ENCODE results near the gene USP47.
A peak's percentile ranks its signal among the peaks of the same experiment; 100 is the strongest.

USP47 gene

DNA sequence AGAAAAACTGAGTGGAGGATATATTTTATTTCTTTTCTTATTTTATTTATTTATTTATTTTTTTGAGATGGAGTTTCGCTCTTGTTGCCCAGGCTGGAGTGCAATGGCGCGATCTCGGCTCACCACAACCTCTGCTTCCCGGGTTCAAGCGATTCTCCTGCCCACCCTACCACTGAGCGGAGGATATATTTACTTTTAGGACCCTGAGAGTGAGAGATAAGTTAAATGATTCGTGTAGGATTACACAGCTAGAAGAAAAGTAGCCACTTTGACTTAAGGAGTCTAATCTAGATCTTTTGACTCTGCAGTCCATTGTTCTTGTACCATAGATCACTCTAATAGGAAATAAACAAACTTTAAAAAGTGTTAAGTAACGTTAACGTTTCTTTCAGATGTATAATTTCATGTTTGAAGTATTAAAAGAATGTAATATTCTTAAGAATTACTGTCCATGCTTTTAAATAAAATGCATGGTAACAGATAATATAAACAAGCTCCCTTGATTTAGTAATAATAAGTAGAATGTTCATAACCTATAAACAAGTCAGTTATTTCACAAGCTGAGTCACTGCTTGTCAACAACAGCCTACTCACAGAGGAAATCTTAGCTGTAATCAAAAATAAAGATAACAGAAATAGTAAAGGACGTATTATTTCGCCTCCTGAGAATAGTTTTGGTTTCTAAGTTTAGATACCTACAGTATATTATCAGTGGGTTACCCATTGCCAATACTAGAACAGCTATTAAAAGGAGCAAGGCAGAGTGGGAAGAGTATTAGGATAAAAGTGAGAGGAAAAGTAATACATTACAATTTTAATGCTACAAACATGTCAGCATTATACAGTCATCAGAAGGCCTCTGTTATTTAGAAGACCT is 18.6 kb downstream of the USP47 start:
- DNase-seq (ENCODE audit: extremely low spot score, insufficient read length, low read depth) (no peak), FAIRE-seq (no peak)

DNA sequence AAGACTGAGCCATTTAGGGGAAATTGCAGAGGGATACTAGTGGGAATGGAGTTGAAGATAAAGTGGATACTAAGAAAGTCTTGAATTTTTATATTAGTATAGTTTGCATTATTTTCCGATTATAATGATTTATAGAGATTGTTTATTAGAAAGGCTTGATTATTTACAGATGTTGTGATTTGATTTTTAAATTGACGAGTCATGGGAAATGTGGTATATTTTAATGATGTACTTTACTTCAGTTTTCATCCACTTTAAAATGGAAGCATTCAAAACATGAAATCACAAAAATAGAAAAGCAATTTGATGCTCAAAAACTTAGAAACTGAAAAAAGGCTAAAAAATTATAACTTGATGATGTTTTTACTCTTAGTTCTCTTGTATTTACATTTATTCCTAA is 21.2 kb downstream of the USP47 start:
- no peak for DNase-seq (ENCODE audit: extremely low spot score, insufficient read length, low read depth)
- FAIRE-seq = no peak

DNA sequence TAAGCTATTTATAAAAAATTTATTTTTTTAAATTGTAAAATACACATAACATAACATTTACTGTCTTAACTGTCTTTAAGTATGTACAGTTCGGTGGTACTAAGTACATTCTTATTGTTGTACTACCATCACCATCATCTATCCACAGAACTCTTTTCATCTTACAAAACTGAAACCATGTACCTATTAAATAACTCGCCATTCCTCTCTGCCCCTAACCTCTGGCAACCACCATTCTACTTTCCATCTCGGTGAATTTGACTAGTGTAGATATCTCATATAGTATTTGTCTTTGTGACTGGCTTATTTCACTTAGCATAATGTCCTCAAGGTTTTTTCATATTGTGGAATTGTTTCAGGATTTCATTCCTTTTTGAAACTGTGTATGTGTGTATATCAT is 22.6 kb downstream of the USP47 start:
- DNase-seq (ENCODE audit: extremely low spot score, insufficient read length, low read depth) (no peak), FAIRE-seq (no peak)

DNA sequence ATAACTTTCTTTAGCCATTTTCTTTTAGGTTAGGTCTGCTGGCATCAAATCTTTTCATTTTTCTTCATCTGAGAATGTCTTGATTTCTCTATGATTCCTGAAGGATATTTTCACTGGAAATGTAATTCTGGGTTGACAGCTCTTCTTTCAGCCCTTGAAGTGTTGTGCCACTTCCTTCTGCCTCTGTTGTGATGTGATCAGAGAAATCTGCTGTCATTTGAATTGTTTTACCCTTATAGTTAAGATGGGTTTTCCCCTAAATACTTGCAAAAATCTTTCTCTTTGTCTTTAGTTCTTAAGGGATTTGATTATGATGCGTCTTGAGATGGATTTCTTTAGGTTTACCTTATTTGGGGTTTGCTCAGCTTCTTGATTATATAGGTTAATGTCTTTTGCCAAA is 23.0 kb downstream of the USP47 start:
- no peak for DNase-seq (ENCODE audit: extremely low spot score, insufficient read length, low read depth)
- no peak for FAIRE-seq

DNA sequence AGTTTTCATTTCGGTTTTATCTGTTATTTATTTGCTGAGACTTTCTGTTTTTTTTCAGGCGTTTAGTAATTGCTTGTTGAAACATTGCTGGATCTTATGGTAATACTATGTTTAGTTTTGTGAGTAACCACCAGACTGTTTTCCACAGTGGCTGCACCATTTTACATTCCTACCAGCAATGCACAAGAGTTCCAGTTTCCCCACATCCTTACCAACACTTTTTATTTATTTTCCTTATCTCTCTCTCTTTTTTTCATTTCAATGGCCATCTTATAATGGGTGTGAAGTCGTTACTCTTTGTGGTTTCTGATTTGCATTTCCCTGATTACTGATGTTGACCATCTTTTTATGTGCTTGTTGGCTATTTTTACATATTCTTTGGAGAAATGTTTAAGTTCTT is 23.7 kb downstream of the USP47 start:
- FAIRE-seq (peak; percentile 29), DNase-seq (ENCODE audit: extremely low spot score, insufficient read length, low read depth) (no peak)

DNA sequence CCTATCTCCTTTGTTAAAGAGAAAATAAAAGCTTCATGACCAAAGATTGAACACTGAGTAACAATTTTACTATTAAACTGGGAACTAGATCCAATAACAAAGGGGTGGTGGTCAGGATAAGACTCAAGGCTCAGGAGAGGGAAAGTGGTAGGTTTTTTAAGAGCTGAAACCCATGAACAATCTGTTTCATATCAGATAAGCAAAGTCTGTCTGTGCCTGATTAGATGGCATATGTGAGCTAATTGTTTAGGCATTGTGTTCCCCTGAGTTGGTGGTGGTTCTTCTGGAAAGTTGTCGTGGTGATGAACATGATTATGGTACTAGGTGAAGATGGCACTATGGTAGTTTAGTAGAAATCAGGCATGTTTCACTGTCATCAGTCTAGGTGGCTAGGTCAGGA is 24.4 kb downstream of the USP47 start:
- DNase-seq (ENCODE audit: extremely low spot score, insufficient read length, low read depth) = no peak
- FAIRE-seq = no peak

DNA sequence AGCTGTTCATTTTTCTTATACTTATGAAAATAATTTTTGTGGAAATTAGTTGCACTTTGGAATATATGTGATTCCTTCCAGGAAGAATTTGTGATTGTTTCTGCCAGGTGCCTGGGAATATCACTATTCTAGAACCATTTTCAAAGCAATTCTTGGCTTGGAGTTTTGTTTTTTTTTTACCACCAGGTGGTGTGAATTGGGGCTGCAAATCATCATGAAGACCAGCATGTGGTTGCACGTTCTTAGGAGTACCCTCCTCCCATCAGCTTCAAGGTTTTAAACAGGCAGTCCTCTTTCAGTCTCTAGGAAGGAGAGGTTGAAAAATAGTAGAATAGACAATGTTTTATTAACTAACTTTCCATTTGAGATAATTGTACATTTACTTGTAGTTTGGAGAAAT is 25.9 kb downstream of the USP47 start:
- no peak for FAIRE-seq

DNA sequence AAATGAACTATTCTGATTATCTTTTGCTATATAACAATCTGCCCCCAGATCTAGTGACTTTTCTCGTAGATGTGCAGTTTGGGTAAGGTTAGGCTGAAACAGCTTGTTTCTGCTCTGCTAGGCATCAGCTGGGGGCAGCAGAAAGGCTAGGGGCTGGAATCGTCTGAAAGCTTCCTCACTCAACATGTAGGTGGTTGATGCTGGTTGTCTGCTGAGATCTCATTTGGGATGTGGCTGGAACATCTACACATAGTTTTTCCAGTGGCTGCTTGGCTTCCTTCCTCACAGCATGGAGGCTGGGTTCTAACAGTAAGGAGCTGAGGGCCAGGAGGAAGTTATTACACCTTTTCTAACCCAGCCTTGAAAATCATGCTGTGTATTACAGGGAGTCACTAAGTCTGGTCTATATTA is 30.2 kb downstream of the USP47 start:
- no peak for DNase-seq (ENCODE audit: extremely low spot score, insufficient read length, low read depth)
- FAIRE-seq = no peak

More for the DNA sequence above, 25.9 kb downstream of the USP47 start:
- DNase-seq (ENCODE audit: extremely low spot score, insufficient read length, low read depth) = no peak

DNA sequence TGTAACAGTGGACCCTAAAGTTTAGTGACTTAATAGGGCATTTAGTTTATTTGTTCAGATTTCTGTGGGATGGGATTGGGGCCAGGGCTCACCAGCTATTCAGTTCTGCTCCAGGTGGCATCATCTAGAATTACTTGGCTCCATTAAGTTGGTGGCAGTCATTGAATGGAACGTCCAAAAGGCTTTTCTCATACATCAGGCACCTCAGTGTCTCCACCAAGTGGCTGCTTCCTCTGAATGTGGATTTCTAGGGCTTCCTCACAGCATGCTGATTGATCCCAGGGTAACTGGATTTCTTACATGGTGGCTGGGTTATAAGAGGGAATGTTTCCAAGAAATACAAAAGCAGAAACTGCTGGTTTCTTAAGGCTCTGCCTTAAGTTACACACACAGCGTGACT is 34.7 kb downstream of the USP47 start:
- no peak for FAIRE-seq

DNA sequence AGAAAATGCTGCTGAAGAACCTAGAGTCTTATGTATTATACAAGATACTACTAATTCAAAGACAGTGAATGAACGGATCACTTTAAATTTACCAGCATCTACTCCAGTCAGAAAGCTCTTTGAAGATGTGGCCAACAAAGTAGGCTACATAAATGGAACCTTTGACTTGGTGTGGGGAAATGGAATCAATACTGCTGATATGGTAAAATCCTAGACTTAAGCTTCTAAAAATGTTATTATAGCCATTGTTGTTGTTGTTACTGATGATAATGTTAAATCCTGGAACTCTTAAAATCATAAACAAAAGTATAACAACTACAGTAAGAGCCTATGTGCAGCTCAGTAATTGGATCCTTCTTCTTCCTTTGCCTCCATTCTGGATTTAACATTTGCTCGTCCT is 38.4 kb downstream of the USP47 start:
- FAIRE-seq = no peak

More for the DNA sequence above, 34.7 kb downstream of the USP47 start:
- DNase-seq (ENCODE audit: extremely low spot score, insufficient read length, low read depth) = no peak

DNA sequence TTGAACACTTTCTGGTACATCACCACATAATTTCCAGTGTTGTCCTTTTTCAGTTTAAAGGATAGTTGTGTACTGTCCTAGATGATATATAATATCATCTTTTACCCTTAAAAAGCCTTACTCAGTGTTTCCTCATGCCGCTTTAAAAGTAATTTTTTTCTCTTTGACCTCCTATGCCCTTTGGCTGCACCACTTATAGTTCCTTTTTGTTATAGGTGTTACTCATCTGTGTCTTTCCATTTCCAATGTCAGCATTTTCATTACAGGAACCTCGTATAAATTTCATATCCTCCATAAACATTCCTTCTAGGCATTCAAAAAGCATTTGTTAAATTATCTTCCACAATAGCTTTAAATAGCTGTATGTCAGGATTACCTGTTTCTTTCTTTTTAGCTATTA is 40.8 kb downstream of the USP47 start:
- DNase-seq (ENCODE audit: extremely low spot score, insufficient read length, low read depth) (no peak), FAIRE-seq (no peak)

More for the DNA sequence above, 38.4 kb downstream of the USP47 start:
- no peak for DNase-seq (ENCODE audit: extremely low spot score, insufficient read length, low read depth)

DNA sequence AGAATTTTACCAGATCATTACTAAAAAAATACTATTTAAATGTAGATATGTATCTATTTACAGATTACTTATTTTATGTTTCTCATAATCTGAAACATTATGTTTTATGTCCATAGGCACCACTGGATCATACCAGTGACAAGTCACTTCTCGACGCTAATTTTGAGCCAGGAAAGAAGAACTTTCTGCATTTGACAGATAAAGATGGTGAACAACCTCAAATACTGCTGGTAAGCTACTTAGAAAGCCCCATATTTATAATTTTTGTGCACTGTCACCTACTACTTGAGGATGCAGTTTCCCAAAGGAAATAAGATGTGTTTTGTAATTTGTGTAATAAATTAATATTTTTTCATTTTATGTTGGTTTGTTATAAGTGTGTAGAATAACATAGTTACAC is 42.6 kb downstream of the USP47 start:
- no peak for FAIRE-seq

DNA sequence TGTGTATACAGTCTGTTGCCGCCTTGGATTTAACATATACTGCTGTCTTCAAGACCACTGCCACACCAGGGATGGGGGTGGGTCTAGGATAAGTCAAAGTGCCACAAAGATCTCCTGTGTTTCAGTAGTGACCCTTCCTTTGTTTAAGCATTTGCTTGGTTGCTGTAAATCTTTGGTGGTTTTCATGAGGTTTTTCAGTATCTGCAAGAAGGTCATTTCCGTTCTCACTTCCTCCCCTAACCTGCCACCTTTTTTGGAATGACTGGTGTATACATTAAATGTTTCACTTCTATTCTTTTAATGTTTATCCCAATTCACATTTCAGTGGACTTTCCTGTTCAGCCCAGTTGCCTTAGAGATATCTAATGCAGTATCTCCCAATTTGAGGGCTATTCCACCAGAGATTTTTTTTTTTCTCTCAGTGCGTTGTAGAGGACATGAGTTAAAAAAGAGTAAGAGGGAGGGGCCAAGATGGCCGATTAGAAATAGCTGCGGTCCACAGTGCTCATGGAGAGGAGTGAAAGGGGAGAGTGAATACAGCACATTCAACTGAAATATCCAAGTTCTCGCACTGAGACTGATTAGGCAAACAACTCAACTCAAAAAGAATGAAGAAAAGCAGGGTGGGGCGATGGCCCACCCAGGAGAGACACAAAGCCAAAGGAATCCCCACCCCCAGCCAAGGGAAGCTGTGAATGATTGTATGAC is 43.2 kb downstream of the USP47 start:
- FAIRE-seq (peak; percentile 79), DNase-seq (ENCODE audit: extremely low spot score, insufficient read length, low read depth) (peak; percentile 11)

More for the DNA sequence above, 42.6 kb downstream of the USP47 start:
- DNase-seq (ENCODE audit: extremely low spot score, insufficient read length, low read depth) = no peak

DNA sequence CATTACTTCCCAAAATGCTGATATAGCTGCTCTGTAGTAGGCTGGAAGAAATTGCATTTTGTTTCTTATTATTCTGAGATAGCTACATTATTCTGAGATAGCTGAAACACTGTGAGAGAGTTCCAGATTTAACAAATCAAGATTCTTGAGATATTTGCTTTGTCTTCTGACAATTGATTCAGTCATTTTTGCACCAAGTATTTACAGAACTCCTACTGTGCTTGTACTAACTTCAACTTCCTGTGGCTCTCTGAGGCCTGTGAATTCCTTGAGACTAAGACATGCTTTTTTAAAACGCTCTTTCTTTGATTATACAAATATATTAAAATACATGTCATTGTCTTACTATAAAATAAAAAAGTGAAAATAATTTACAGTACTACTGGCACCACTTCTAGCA is 52.7 kb downstream of the USP47 start:
- DNase-seq (ENCODE audit: extremely low spot score, insufficient read length, low read depth) (no peak), FAIRE-seq (no peak)

DNA sequence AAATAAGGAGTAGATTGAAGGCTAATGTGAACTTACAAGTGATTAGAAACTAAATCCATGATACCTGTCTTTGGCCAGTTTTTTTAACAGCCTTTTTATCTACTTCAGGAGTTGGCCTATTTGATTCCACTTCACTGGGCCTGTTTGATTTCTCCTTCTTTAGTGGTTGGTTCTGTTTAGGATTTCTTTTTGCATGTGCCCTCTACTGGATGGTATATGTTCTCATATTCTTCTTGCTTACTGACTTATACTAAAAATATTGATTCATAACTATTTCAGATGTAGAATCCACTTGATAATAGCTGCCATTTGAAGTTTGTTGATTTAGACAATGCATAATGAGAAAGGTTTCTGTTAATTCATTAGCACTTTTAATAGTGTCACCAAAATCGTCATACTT is 53.9 kb downstream of the USP47 start:
- FAIRE-seq = no peak

DNA sequence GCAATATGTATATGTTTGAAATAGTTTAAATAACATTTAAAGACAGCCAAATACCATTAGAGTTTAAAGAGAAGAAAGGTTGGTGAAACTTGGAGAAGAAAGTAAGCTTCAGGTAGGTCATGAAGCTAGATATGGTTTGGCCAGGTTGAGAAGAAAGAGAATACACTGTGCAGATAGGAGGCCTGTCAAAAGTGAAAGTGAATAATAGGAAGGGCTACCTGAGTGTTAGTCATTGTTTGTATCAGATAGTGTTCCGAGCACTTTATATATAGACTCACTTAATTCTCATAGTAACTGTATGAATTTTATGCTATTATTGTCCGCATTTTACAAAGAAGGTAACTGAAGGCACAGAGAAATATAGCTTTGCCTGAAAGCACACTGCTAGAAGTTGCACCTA is 56.9 kb downstream of the USP47 start:
- FAIRE-seq (no peak), DNase-seq (ENCODE audit: extremely low spot score, insufficient read length, low read depth) (no peak)

More for the DNA sequence above, 53.9 kb downstream of the USP47 start:
- DNase-seq (ENCODE audit: extremely low spot score, insufficient read length, low read depth) = no peak

DNA sequence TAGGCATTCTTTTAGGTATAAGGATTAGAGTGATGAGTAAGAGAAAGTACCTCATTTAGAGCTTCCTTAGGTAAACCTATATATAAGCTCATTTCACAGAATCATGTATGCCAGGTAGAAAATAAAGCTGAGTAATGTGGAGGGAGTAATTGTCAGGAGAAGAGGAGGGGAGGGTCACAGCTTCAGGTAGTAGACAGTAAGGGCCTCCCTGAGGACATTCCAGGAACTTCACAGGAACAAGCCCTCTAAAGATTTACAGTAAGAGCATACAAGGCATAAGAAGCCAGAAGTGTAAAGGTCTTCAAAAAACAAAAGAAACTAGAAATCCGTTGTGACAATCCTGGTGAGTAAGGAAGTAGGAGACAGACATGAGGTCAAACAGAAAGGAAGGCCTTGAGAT is 57.6 kb downstream of the USP47 start:
- DNase-seq (ENCODE audit: extremely low spot score, insufficient read length, low read depth) = no peak

DNA sequence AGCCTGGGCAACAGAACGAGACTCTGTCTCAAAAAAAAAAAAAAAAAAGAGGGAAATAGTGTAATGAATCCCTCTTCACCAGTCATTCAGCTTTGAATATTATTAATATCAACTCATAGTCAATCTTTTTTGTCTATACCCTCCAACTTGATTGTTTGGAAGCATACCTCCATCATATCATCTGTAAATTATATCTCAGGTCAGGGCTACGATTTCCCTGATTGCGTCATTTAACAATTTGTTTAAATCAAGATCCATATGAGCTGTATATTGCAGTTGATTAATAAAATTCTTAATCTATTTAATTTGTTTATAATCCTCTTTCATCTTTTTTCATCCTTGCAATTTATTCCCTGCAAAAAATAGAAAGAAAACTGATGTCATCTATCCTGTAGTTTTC is 60.2 kb downstream of the USP47 start:
- FAIRE-seq (no peak), DNase-seq (ENCODE audit: extremely low spot score, insufficient read length, low read depth) (no peak)

More for the DNA sequence above, 57.6 kb downstream of the USP47 start:
- no peak for FAIRE-seq

DNA sequence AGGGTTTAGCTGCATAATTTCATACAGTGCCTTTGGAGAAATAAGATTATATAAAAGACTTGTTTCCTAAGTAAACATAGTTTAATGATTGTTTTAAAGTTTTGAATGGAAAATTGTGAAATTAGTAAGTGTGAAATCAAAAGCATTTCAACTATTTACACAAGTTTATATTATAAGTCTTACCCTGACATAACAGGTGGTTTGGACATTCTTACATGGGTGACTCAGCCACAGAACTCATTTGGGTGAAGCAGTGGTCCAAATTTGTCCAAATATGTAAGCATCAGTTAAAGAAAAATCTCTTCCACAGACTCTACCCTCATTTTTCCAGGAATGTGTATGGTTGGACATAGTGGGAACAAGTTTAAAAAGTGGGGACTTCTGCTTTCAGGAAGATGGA is 68.0 kb downstream of the USP47 start:
- no peak for DNase-seq (ENCODE audit: extremely low spot score, insufficient read length, low read depth)
- FAIRE-seq = no peak

DNA sequence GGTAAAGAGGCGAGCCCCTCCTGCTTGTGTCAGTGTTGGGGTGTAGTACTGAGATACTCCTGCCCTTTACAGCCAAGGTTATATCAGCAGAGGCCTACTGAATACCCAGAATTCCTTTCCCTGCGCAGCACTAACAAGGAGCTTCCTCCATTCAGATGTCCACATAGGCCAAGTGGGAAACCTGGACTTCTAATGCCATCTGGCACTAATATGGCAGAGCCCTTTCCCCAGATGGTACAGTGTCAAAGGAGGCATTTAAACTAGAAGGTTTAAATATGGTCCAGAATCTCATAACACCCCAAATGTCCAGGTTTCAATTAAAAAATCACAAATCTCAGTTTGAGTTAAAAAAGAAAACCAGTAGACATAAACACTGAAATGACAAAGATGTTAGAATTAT is 68.8 kb downstream of the USP47 start:
- no peak for DNase-seq (ENCODE audit: extremely low spot score, insufficient read length, low read depth)
- no peak for FAIRE-seq

DNA sequence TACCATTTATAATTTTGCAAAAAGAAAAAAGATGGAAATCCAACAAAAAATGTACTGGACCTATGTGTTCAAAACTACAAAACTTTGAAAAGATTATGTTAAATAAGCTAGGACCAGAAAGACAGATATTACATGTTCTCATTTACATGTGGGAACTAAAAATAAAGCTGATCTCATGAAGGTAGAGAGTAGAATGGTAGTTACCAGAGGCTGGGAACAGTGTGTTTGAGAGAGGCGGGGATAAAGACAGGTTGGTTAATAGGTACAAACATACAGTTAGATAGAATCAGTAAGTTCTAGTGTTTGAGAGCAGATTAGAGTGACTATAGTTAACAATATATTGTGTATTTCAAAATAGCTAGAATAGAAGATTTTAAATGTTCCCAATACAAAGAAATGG is 71.6 kb downstream of the USP47 start:
- DNase-seq (ENCODE audit: extremely low spot score, insufficient read length, low read depth) (no peak), FAIRE-seq (no peak)
